Adrenal gland (tissue), 12 donors: ENCODE data around the gene CEP63. TPM values are rescaled to one million over a fixed set of nuclear protein-coding genes. Genes with fewer than 3 reads are reported as not detected.
A peak's percentile ranks its signal among the peaks of the same experiment; 100 is the strongest.

ENCODE experiments used
- DNase-seq, 7 donors: peaks; one replicate each; pipeline ENCODE4 v3.0.0-alpha.2; 2019 to 2020
- H3K27ac ChIP-seq, 5 donors: fragments of 200-600 bp; sonication (generic) in 4 of 5; 1 replicate in 3 of 5; 2 replicates in 2 of 5; pipeline versions ENCODE4 v1.5.1 to v1.8.0; 2016 to 2020; ENCODE audit warnings: mild to moderate bottlenecking in 1 of 5
- H3K27me3 ChIP-seq: fragments of 200-600 bp; 2 replicates; pipeline ENCODE4 v1.8.0; 2021
- H3K36me3 ChIP-seq, 2 donors: fragments of 200-600 bp; replicated peaks in 1 of 2; 1 replicate in 1 of 2; 2 replicates in 1 of 2; pipeline versions ENCODE4 v1.5.1 to v1.8.0; 2018 to 2022
- H3K4me1 ChIP-seq, 2 donors: fragments of 200-600 bp; replicated peaks in 1 of 2; 1 replicate in 1 of 2; 2 replicates in 1 of 2; pipeline versions ENCODE4 v1.5.1 to v1.8.0; 2018 to 2021
- H3K4me3 ChIP-seq, 4 donors: fragments of 200-600 bp; sonication (generic) in 3 of 4; one replicate each; pipeline ENCODE4 v1.5.1; 2016 to 2018
- H3K9me3 ChIP-seq, 3 donors: fragments of 200-600 bp; sonication (generic) in 1 of 3; replicated peaks in 1 of 3; 1 replicate in 2 of 3; 2 replicates in 1 of 3; pipeline versions ENCODE4 v1.5.1 to v1.8.0; 2016 to 2021
- POLR2A ChIP-seq, 2 donors: fragments of 450-650 bp; IDR thresholded peaks; one replicate each; pipeline ENCODE4 v1.6.1; 2017; ENCODE audit warnings: antibody characterized with exemption in 2 of 2, mild to moderate bottlenecking in 2 of 2, moderate library complexity in 1 of 2
- WGBS, 4 donors: extraction: QIAGEN DNeasy Blood & Tissue Kit in 2 of 4; methylation state at CpG; one replicate each; pipeline versions ENCODE4 v1.1.5 to v1.1.7; 2013 to 2017; 5-methylcytosine and 5-hydroxymethylcytosine counted together
- intact Hi-C, 2 donors: fragments of 100-400 bp; cut with DNase I; formaldehyde crosslinking; loops; one replicate each; pipeline versions ENCODE4 v1.14.1 to v1.15.0; 2022 to 2023
- polyA plus RNA-seq, 3 donors: library from polyadenylated mRNA; stranded (reverse); fragments of 200-250 nt in 2 of 3; fragments of 350-450 nt in 1 of 3; fragmentation: Illumina TruSeq in 1 of 3; extraction: RNeasy Lipid Tissue Mini Kit (QIAGEN cat#74804) in 1 of 3; gene quantifications; one replicate each; pipeline ENCODE4 v1.2.3, GENCODE V29; 2013 to 2014
- total RNA-seq, 9 donors: library from RNA; depleted of rRNA in 4 of 9; stranded (reverse); fragments of >200 nt in 4 of 9; fragments of 120-200 nt in 1 of 9; fragmentation: NEBNext Ultra II Directional in 1 of 9; extraction: Animal tissue kit (Norgen Biotek cat#: 25700) in 1 of 9; gene quantifications; one replicate each; pipeline versions ENCODE4 v1.1.0 to v1.2.4, GENCODE V29; 2013 to 2023
- TF ChIP-seq, protein P1 (sequence below), 6 experiments: fragments of 450-650 bp in 4 of 6; fragments of 200-600 bp in 2 of 6; sonication (generic) in 1 of 6; IDR thresholded peaks; 1 replicate in 5 of 6; 2 replicates in 1 of 6; pipeline versions ENCODE4 v1.5.1 to v1.8.0; 2016 to 2021; ENCODE audit warnings: antibody characterized with exemption in 6 of 6, mild to moderate bottlenecking in 2 of 6, moderate library complexity in 1 of 6
- donor health status: healthy with polysubstance abuse.
- donor health status: Bipolar disorder and iron deficiency.
- donor health status: DM: yes; HTN: yes; CAD: no.
- donor health status: DM: no; HTN: no; CAD: no.
- donor health status: DM: no; HTN: no; CAD: no.
- donor health status: DM: yes; HTN: yes; CAD: no.

CEP63 gene
- total and polyA plus RNA-seq, 12 donors, result 8.8 to 43.7 (median 19.8) TPM

DNA sequence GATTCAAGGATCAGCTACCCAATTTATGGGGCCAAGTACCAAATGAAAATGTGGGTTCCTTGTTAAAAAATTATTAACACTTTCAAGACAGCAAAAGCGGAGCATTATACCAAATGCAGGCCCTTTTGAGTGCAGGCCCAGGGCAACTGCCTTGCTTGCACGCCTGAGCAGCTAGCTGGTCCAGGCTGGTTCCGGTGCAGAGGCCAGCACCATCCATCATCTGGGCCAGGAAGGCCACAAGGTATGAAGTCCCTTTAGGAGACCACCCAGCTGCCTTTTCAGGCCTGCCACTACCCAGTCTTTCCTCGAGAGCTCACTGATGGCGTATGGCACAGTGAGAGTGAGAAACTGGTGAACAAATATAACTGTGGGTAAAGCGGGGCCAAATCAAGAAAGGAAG lies 13.0 kb upstream of the CEP63 start:
- no peak for TF ChIP-seq POLR2A (IDR thresholded peaks at IDR 0.05)
- TF ChIP-seq, protein P1, sequence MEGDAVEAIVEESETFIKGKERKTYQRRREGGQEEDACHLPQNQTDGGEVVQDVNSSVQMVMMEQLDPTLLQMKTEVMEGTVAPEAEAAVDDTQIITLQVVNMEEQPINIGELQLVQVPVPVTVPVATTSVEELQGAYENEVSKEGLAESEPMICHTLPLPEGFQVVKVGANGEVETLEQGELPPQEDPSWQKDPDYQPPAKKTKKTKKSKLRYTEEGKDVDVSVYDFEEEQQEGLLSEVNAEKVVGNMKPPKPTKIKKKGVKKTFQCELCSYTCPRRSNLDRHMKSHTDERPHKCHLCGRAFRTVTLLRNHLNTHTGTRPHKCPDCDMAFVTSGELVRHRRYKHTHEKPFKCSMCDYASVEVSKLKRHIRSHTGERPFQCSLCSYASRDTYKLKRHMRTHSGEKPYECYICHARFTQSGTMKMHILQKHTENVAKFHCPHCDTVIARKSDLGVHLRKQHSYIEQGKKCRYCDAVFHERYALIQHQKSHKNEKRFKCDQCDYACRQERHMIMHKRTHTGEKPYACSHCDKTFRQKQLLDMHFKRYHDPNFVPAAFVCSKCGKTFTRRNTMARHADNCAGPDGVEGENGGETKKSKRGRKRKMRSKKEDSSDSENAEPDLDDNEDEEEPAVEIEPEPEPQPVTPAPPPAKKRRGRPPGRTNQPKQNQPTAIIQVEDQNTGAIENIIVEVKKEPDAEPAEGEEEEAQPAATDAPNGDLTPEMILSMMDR (IDR thresholded peaks at IDR 0.05), result no peak
- Histone ChIP-seq H3K9me3 (no peaks in the 10 kb centered on the region), H3K27ac (no peak overlapping the region), H3K36me3 (peaks cover under 1 to 18% of the 10 kb centered on the region in 2 donors), H3K4me1 (no peaks in the 10 kb centered on the region), H3K4me3 (no peak overlapping the region), H3K27me3 (no peaks in the 10 kb centered on the region)
- WGBS, 4 donors, result 93 to 98% (median 96%) methylated on average over 4 to 6 of the region's 6 CpGs
- no peak for DNase-seq
- intact Hi-C loops, result loop anchor here (5.0 to 10.0 kb wide), 4 partner anchors 98 to 268 kb away; partner anchors contain the start of gene AMOTL2 (in 1 of the 2)

DNA sequence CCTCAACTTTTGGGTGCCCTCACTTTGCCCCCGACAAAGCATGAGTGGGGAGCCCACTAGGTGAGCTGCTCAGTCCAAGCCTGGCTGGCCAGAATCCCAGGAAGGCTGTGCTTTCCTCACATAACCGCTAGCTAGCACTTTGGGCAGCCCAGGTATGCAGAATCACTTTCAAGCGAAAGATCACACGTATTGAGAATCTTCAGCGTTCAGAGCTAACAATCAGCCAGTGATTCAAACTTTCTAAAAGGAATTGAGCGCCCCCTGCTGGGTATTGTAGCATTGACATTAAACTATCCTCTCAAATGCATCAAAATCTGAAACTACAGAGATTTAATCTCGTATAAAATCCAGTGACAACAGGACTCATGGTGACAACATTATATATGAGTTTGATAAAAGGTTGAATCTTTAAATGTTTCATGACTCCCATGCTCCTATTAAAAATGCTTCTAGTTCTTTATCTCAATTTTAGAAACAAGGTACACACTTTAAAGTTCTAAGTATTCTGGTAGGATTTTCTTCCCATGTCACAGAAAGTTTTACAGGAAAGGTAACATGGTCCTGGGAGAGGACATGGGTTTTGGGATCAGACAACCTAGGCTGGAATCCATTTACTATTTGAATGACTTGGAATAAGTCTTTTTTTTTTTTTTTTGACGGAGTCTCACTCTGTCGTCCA lies 11.8 kb upstream of the CEP63 start:
- Histone ChIP-seq H3K36me3 (peaks cover 8 to 30% of the 10 kb centered on the region in 2 donors), H3K4me3 (no peak overlapping the region), H3K9me3 (no peaks in the 10 kb centered on the region), H3K27ac (no peak overlapping the region), H3K4me1 (no peaks in the 10 kb centered on the region), H3K27me3 (no peaks in the 10 kb centered on the region)
- intact Hi-C loops, result loop anchor here (5.0 to 10.0 kb wide), 4 partner anchors 99 to 269 kb away; partner anchors contain the start of gene AMOTL2 (in 1 of the 2)
- TF ChIP-seq POLR2A (IDR thresholded peaks at IDR 0.05), result no peak
- TF ChIP-seq, protein P1 (IDR thresholded peaks at IDR 0.05), result peak; percentile 69 to 89 (median 82)
- DNase-seq, result peak; percentile 66 to 92 (median 78)
- WGBS, 4 donors, result 22 to 29% (median 28%) methylated on average over 8 to 9 of the region's 9 CpGs

DNA sequence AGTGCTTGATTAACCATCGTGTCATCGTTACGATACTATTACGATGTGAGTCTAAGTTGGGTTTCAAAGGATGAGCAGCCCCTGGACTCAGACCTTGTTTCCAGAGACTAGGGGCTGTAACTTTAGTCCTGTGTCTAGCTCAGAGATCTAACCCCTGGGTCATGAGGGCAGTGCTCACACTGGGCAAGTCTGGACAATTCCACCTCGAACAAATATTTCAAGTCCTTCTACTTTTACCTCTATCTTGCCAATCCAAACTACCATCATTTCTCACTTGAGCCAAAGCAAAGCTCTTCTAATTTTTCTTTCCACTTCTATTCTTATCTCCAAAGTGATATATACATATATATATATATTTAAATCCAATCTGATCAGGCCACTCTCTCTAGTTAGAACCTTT lies 10.9 kb upstream of the CEP63 start:
- H3K4me3 ChIP-seq, result no peak overlapping the region
- no peaks in the 10 kb centered on the region for H3K4me1 ChIP-seq
- WGBS, 4 donors, result 80 to 89% (median 85%) methylated on average over 5 of the region's 5 CpGs
- H3K9me3 ChIP-seq, result no peaks in the 10 kb centered on the region
- no peak for DNase-seq
- H3K36me3 ChIP-seq, result peaks cover 8 to 32% of the 10 kb centered on the region in 2 donors
- TF ChIP-seq, protein P1 (IDR thresholded peaks at IDR 0.05), result no peak
- no peak for TF ChIP-seq POLR2A (IDR thresholded peaks at IDR 0.05)
- H3K27ac ChIP-seq, result no peak overlapping the region
- no peaks in the 10 kb centered on the region for H3K27me3 ChIP-seq
- intact Hi-C loops, result loop anchor here (5.0 to 10.0 kb wide), 4 partner anchors 100 to 270 kb away; partner anchors contain the start of gene AMOTL2 (in 1 of the 2)

DNA sequence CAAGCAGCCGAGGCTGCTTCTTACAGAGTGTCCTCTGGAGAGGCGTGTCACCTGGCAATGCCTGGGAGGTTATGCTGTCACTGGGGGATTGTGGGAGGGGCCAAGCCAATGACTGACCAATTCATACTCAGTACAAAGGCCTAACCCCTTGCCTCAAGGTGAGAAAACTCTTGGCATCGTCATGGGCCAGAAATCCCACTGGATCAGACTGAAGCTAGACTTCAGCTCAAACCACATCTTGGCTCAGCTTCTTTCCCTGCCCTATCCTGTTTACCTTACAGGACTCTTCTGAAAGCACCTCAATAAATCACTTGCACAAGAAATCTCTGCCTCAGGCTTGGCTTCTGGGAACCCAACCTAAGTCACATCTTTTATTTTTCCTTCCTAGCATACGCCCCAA lies 9.6 kb upstream of the CEP63 start:
- H3K27ac ChIP-seq, result no peak overlapping the region

More for the DNA sequence above, 9.6 kb upstream of the CEP63 start:
- intact Hi-C loops, result loop anchor here (10.0 kb wide), 3 partner anchors 102 to 272 kb away; partner anchors contain the start of gene AMOTL2 (in 1 of the 2)
- WGBS, 4 donors, result 64 to 72% (median 69%) methylated on average over 2 to 4 of the region's 4 CpGs
- H3K4me1 ChIP-seq, result no peaks in the 10 kb centered on the region
- DNase-seq, result no peak
- peaks cover 8 to 46% of the 10 kb centered on the region in 2 donors for H3K36me3 ChIP-seq
- H3K9me3 ChIP-seq, result no peaks in the 10 kb centered on the region
- no peak overlapping the region for H3K4me3 ChIP-seq
- no peaks in the 10 kb centered on the region for H3K27me3 ChIP-seq
- TF ChIP-seq, protein P1 (IDR thresholded peaks at IDR 0.05), result no peak
- TF ChIP-seq POLR2A (IDR thresholded peaks at IDR 0.05), result no peak
